ENCODE results near the gene TNNI2.
A peak's percentile ranks its signal among the peaks of the same experiment; 100 is the strongest.

TNNI2 gene

GRCh38 chr11:1870326-1870696, 31.5 kb downstream of the TNNI2 start (continued):
- TF ChIP-seq ZBTB26 (tag by site-specific recombination; optimal IDR thresholded peaks at IDR 0.05) (no peak), ZNF600 (tag by site-specific recombination; IDR thresholded peaks at IDR 0.05) (no peak), ZNF433 (tag by site-specific recombination; IDR thresholded peaks at IDR 0.05; ENCODE audit: low read depth) (no peak)

- H3K4me3 ChIP-seq (ENCODE audit: low read depth, low read length): no peak overlapping the region
- H3K4me1 ChIP-seq (ENCODE audit: control insufficient read depth, insufficient read depth, low read length): no peaks in the 10 kb centered on the region
- TF ChIP-seq PBX3 (CRISPR knock-in tag; IDR thresholded peaks at IDR 0.05) (0 out of 2 replicates have a peak, but pooled peaks have one; percentile 33), ZNF16 (tag by site-specific recombination; IDR thresholded peaks at IDR 0.05; ENCODE audit: low read depth) (no peak), GLIS2 (tag by site-specific recombination; IDR thresholded peaks at IDR 0.05) (0 out of 2 replicates have a peak, but pooled peaks have one; percentile 10)
- no peak overlapping the region for H3K27ac ChIP-seq (ENCODE audit: extremely low read depth, low read depth, low read length)
- no peaks in the 10 kb centered on the region for H3K9me3 ChIP-seq (ENCODE audit: control insufficient read depth, insufficient read depth, low read depth, low read length)
- ChIA-PET POLR2A (no interaction called here), CTCF (interaction anchor here (0.6 to 2.1 kb wide), 3 partner anchors 38 to 218 kb away, joined by 3 to 7 read pairs (median 3); no protein-coding TSS in a partner anchor)
- H3K36me3 ChIP-seq (ENCODE audit: control insufficient read depth in 2 of 2, insufficient read depth in 1 of 2, low read length in 2 of 2): no peaks in the 10 kb centered on the region
These were observed 32.1 kb downstream of the TNNI2 start for GRCh38 chr11:1870721-1871466.

- H3K27ac ChIP-seq (ENCODE audit: extremely low read depth, low read depth, low read length): no peak overlapping the region
- TF ChIP-seq GLIS2 (tag by site-specific recombination; IDR thresholded peaks at IDR 0.05) (0 out of 2 replicates have a peak, but pooled peaks have one; percentile 2), ZNF580 (tag by site-specific recombination; IDR thresholded peaks at IDR 0.05) (no peak)
- no peaks in the 10 kb centered on the region for H3K36me3 ChIP-seq (ENCODE audit: control insufficient read depth in 2 of 2, insufficient read depth in 1 of 2, low read length in 2 of 2)
- no peaks in the 10 kb centered on the region for H3K9me3 ChIP-seq (ENCODE audit: control insufficient read depth, insufficient read depth, low read depth, low read length)
- no peaks in the 10 kb centered on the region for H3K4me1 ChIP-seq (ENCODE audit: control insufficient read depth, insufficient read depth, low read length)
- POLR2A ChIA-PET: no interaction called here
- H3K4me3 ChIP-seq (ENCODE audit: low read depth, low read length): no peak overlapping the region
- CTCF ChIA-PET: no interaction called here
These were observed 32.8 kb downstream of the TNNI2 start for GRCh38 chr11:1871531-1871930.

GRCh38 chr11:1872267-1872985, 33.6 kb downstream of the TNNI2 start:
- ChIA-PET POLR2A (no interaction called here), CTCF (no interaction called here)
- Histone ChIP-seq H3K36me3 (ENCODE audit: control insufficient read depth in 2 of 2, insufficient read depth in 1 of 2, low read length in 2 of 2) (no peaks in the 10 kb centered on the region), H3K9me3 (ENCODE audit: control insufficient read depth, insufficient read depth, low read depth, low read length) (no peaks in the 10 kb centered on the region), H3K4me1 (ENCODE audit: control insufficient read depth, insufficient read depth, low read length) (no peaks in the 10 kb centered on the region), H3K27ac (ENCODE audit: extremely low read depth, low read depth, low read length) (no peak overlapping the region), H3K4me3 (ENCODE audit: low read depth, low read length) (no peak overlapping the region)
- TF ChIP-seq ZNF404 (tag by site-specific recombination; IDR thresholded peaks at IDR 0.05): no peak
- TF ChIP-seq ZNF366 (tag by site-specific recombination; conservative IDR thresholded peaks at IDR 0.05): no peak
- TF ChIP-seq KLF9 (tag by site-specific recombination; IDR thresholded peaks at IDR 0.05; ENCODE audit: low read depth): no peak
- no peak for TF ChIP-seq MZF1 (tag by site-specific recombination; IDR thresholded peaks at IDR 0.05; ENCODE audit: borderline replicate concordance)
- TF ChIP-seq ZNF341 (tag by site-specific recombination; IDR thresholded peaks at IDR 0.05; ENCODE audit: low read depth): no peak
- no peak for TF ChIP-seq ZNF112 (tag by site-specific recombination; IDR thresholded peaks at IDR 0.05)
- no peak for TF ChIP-seq ZNF426 (tag by site-specific recombination; IDR thresholded peaks at IDR 0.05)
- TF ChIP-seq SCRT2 (tag by site-specific recombination; IDR thresholded peaks at IDR 0.05): no peak
- TF ChIP-seq ZNF549 (tag by site-specific recombination; IDR thresholded peaks at IDR 0.05): no peak
- TF ChIP-seq ZNF658 (tag by site-specific recombination; IDR thresholded peaks at IDR 0.05): no peak

Measured in HEK293 (cell line).